HL-60/S4 treated with phorbol 12-myristate 13-acetate at 8.2 ng/mL for 4 days and 3 days (cell line): ENCODE measurements around the gene VPS41.

Source experiments
- in situ Hi-C: fragments of 300-500 bp; cut with MboI; formaldehyde crosslinking; loops from 2 replicates; pipeline ENCODE4 v1.15.0; 2022; ENCODE audit warnings: low sequenced_read_pairs

The VPS41 gene

GRCh38 chr7:38907066-38907465 is 1.9 kb downstream of the VPS41 start:
- in situ Hi-C loops = no loop called here

DNA sequence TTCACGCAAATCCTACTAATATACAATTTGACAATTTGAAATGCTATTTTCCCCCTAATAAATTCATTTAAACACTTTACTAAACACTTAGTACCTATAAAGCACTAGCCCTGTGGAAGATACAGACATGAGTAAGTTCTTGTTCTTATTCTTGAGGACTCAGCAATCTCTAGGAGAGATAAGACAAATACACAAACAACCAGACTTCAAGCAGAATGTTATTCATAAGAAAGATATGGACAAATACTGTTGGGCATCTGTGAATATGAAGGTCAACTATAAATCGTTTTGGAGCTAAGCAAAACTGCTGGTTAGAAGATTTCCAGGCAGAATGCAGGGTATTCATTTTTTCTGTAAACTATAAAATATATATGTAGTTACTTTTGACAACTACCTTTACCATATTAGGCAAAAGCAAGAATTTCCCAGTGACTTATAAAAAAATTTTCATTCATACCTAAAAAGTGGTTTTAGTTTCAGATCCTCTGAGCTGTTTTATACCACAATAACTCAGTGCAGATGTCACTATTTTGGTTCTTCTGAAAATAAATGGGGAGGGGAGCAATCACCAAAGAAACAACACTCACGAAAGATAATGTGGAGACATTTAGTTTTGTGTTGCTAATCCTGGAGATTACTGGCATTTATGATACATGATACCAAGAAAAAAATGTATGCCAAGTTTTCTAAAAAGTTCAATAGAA is 3.8 kb downstream of the VPS41 start:
- in situ Hi-C loops = no loop called here

DNA sequence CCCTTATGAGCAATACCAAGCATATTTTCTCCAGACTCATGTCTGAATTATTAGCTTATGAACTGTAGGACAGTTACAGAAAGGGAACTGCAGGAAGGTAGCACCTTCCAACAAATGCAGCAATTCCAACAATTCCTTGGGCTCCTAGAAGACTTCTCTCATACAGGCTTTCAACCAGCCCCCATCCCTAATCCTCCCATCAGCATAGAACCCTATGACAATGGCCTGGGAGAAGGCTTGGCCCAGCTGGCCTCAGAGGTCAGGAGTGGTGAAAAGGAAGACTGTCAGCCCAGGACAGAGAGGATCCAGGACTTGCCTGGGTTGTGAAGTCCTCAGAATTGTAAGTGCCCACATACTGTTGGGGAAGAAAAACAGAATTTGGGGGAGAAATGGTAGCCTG is 5.9 kb downstream of the VPS41 start:
- in situ Hi-C loops = no loop called here

GRCh38 chr7:38902449-38902848 is 6.5 kb downstream of the VPS41 start:
- in situ Hi-C loops = no loop called here

GRCh38 chr7:38893061-38893460 is 15.9 kb downstream of the VPS41 start:
- in situ Hi-C loops = no loop called here

DNA sequence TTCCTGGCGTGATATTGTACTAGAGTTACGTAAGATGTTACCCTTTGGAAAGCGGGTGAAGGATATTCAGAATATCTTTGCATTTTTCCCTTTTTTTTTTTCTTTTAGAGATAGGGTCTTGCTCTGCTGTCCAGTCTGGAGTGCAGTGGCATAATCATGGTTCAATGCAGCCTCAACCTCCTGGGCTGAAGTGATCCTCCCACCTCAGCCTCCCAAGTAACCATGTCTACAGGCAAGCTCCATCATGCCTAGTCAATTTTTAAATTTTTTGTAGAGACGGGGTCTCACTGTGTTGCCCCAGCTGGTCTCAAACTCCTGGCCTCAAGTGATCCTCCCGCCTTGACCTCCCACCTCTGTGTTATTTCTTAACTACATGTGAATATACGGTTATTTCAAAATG is 18.4 kb downstream of the VPS41 start:
- in situ Hi-C loops = no loop called here

DNA sequence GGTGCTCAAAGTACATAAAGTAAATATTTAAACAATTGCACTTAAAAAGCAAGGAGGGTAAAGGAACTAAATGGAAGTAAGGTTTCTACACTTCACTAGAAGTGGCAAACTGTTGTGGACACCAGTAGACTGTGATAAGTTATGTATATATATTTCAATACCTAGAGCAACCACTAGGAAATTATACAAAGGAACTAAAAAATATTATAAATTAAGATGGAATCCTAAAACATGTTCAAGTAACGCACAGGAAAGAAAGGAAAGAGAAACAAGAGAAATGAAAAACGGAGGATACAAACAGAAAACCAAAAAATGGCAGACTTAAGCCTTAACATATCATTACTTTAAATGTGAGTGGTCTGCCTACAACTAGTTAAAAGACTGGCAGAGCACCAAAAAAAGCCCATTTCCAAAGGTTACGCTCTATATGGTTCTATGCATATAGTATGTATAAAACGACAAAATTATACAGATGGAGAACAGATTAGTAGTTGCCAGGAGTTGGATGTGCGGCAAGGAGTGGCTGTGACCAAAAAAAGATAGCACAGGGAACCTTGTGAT is 19.0 kb downstream of the VPS41 start:
- in situ Hi-C loops = no loop called here

DNA sequence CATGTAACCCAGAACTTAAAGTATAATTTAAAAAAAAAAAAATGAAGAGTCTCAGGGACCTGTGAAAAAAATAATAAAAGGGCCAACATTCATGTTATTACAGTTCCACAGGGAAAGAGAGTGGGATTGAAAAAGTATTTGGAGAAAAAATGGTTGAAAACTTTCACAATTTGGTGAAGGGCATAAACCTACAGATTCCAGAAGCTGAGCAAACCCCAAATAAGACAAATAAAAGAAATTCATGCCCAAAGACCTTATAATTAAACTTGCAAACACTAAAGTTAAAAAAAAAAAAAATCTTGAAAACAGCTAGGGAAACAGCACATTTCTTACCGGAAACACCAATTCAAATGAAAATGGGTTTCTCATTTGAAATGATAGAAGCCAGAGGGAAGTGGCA is 19.9 kb downstream of the VPS41 start:
- in situ Hi-C loops = no loop called here

GRCh38 chr7:38886265-38886664 is 22.7 kb downstream of the VPS41 start:
- in situ Hi-C loops = no loop called here

- in situ Hi-C loops = no loop called here
Observed at GRCh38 chr7:38883706-38884105, 25.3 kb downstream of the VPS41 start.

DNA sequence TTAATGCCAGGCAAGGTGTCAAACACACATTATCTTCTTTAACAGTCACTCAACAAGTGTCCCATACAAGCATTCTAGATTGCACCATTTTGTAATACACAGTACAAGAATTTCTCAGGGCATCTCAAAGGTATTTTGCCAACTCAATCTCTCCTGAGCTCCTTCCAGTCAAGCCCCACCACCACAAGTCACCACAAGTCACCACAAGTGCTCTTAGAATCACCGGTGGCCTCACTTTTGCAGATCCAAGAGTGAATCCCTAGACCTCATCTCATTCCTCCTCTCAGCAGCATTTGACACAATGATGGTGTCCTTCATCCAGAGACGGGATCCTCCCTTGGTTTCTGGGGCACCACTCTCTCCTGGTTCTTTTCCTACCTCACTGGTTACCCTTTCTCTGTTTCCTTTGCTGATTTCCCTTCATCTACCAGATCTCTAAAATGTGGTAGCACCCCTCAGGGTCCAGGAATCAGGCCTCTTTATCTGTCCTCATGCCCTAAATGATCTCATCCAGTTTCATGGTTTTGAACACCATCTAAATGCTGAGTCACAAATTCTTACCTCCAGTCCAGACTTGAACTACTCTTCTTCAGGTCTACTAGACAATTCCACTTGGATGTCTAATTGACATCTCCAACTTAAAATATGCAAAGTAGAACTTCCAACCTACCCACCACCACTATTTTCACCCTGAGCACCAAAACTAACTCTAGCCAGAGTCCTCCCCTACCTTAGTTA is 26.9 kb downstream of the VPS41 start:
- in situ Hi-C loops = no loop called here

DNA sequence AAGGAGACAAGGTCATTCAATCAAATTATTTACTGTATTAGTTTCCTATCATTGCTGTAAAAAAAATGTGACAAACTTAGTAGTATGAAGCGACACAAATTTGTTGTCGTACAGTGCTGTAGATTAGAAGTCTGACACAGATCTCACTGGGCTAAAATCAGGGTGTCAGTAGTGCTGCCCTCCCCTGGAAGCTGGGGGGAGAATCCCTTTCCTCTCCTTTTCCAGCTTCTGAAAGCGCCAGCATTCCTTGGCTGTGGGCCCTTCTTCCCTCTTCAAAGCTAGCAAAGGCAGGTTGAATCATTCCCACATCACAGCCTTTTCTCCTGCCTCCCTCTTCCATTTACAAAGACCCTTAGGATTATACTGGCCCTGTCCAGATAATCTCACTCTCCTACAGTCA is 28.0 kb downstream of the VPS41 start:
- in situ Hi-C loops = no loop called here

DNA sequence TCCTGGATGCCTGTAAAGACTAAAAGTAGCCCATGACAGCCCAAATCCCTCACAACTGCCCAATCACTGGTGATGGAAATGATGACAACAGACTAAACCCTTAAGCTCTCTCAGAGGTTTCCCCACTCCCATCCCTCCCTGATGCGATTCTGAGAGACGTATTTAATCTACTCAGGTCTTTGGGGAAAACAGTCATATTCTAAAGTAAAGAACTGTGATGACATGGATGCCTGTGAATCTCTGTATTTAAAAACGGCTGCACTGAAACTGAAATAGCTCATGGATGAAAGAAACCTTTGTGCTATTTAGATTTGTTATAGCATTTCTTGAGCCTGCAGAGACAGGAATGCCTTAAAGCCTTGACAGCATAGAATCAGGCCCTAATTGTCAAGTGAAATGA is 28.5 kb downstream of the VPS41 start:
- in situ Hi-C loops = no loop called here

GRCh38 chr7:38880035-38880434 is 29.0 kb downstream of the VPS41 start:
- in situ Hi-C loops = no loop called here

DNA sequence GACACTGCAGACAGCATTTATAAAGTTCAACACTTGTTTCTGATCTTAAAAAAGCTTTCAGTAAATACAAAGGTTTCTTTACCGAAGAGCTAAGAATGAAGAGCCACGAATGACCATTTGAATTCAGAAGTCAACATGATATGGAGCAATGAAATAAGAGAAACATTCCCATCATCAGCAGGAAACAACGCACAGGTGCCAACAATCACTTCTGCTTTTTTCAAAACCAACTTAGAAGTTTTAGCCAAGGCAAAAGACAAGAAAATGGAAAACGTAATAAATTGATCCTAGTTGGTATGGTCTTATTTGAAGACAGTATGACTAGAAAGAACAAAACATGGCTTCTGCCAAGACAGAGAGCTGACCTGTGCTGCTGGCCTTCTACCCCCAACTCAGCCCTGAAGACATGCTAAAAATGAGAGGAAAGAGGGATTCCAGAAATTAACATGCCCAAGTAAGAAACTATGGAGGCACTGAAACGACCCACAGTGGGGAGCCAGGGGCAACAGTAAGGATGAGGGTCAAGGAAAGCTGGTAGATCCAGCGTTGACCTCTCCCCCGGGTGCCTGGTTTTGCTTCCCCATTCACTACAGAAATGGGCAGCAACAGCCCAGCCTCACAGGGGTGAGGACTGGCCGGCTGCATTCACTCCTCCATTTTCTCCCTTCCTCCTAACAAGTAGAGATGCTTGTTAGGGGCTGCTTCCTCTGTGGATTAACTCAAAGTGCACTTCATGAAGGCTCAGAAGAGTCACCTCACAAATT is 30.1 kb downstream of the VPS41 start:
- in situ Hi-C loops = no loop called here

- in situ Hi-C loops = no loop called here
Observed at GRCh38 chr7:38873433-38873832, 35.6 kb downstream of the VPS41 start.

DNA sequence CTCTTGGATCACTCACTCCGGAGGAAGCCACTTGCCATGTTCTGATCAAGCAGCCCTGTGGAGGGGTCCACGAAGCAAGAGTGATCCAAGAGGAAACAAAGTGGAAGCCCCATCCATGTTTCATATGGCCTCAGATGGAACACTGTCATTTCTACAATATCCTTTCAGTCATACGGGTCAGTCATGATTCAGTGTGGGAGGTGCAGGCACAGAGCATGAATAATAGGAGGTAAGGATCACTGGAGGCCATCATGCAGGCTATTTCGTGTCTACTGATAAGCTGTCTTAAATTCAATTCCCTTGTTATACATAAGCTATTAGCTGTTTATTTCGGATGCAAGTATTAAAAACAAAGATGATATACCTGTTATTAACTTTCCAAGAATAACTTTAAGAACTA is 36.8 kb downstream of the VPS41 start:
- in situ Hi-C loops = no loop called here

GRCh38 chr7:38870147-38870546 is 38.8 kb downstream of the VPS41 start:
- in situ Hi-C loops = no loop called here

- in situ Hi-C loops = no loop called here
Observed at GRCh38 chr7:38863601-38864291, 45.2 kb downstream of the VPS41 start.

DNA sequence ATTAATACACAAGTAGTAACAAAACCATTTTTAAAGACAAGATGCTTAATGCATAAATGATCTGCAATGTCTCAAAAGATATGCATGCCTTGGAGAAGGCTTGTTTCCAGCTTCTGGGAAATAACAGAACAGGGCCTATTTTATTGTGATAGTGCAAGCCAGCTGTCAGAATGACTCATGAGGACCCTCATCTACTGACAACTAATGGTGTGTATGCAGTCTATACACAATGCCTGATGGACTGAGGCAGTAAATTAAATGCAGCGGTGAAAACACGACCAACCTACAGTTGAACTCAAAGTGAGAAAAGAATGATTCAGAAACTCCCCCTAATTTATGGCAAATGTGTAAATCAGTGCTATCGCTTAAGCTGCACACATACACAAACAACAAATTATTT is 46.3 kb downstream of the VPS41 start:
- in situ Hi-C loops = no loop called here

DNA sequence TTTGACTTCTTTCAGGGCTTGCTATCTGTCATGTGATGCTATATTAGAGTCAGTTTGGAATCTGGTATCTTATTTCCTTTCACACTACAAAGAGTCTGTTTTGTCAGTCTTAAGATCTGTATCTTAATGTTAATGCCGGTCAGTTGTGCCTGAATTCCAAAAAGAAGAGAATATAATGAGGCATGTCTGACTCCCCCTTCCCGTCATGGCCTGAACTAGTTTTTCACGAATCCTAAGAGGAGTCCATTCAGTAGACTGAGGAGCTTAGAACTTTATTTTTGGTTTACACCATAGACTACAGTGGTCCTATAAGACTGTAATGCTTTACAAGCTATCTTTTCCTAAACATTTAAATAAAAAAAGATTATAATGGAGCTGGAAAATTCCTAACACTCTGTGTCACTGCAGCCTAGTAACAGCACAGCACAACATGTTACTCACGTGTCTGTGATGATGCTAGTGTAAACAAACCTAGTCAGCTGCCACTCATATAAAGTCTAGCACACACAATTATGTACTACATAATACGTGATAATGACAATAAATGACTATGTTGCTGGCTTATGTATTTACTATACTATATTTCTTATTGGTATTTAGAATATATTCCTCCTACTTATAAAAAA is 50.6 kb downstream of the VPS41 start:
- in situ Hi-C loops = no loop called here
